DMS 273 (cell line): Measurements from ENCODE around the gene TUBB.

Source experiments
- DNase-seq: peaks from one replicate; lab custom pipeline; 2025; ENCODE audit not compliant: unreplicated experiment; lab: John Stamatoyannopoulos, UW

TUBB gene

GRCh38 chr6:30687659-30688431, 32.3 kb upstream of the TUBB start:
- DNase-seq: peak; percentile 65

GRCh38 chr6:30688569-30688968, 31.6 kb upstream of the TUBB start:
- DNase-seq: no peak

DNA sequence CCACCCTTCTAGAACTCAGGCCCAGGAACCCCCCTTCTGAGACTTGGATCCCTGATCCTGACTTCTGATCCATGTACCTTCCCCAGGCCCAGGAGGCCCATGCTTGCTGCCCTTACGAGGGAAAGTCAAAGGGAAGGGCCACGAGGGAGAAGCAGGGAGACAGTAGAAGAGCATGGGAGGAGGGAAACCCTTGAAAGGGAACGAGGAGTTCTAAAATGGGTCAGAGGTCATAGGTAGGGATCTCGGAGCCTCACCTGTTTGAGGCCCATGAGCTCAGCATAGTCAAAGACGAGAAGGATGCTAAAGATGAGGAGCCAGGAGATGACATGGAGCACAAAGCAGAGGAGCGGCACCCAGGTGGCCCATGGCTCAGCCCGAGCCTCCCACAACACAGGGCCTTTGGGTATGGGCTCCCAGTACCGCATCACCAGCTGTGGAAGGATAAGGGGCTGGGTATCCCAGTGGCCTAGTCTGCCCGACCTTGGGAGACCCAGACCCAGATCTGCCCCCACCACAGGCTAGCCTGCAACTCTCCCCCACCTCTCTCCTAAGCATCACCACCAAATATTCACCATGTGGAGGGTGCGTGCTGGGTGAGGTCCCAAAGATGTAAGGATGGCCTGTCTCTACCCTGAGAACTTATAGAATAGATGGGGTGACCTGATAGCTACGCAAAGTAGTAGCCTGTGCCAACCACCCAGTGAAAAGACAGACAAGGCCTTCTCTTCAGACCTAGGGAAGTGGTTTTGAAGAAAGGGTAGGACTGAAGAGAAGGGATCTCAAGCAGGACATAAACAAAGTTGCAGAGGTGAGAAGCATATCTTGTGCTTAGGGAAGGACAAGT, 30.9 kb upstream of the TUBB start:
- no peak for DNase-seq

- no peak for DNase-seq
Observed at GRCh38 chr6:30689985-30690384, 30.2 kb upstream of the TUBB start.

DNA sequence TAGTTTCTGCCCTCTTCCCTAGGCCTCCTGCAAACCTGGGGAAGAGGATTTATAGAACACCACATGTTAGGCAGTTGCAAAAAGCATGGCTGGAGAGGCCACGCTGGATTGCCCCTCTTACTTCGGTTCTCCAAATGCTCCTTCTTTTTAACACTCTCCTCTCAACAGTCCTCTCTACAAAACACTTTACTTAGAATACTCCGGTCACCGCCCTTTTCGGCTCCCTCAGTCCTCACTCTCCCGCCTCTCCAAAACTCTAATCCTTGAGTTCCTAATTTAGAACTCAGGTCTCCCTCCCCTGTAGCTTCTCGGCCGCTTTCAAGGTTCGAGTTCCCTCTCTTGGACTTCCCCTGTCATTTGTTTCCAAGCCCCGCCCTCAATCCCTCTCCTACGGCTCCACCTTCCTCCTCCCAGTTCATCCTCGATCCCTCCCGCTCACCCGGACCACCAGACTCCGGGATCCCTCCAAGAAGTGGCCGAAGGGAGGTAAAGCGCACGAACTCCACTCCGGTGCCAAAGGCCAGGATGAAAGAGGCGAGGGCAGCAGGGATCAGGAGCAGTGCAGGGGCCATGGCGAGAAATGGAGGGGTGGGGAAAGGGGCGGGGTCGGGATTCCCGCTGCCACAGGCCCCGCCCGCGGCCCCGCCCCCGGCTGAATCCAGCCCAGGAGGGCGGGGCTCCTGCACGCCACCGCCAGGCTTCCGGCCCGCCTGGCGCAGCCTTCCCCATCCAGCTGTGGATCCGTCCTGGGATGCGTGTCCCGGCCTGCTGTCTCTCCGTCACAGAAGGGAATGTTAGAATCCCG, 29.5 kb upstream of the TUBB start, which contains the start of gene NRM:
Gene NRM, minus strand, starts transcription at position 582 of the 805 bp plus-strand sequence. Its CDS starts 10 bp downstream, at position 572.
- peak; percentile 96 for DNase-seq

- no peak for DNase-seq
Observed at GRCh38 chr6:30691208-30691847, 28.8 kb upstream of the TUBB start.

DNA sequence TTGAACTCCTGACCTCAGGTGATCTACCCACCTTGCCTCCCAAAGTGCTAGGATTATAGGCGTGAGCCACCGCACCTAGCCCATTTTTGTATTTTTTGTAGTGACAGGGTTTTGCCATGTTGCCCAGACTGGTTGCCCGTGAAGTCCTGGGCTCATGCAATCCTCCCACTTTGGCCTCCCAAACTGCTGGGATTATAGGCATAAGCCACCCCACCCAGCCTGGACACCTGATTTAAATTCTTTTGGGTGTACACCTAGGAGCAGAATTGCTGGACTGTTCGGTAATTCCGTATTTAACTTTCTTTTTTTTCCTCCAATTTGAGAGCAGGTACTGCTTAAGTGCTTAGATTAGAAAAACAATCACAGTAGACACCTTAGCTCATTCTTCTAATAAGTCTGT, 23.7 kb upstream of the TUBB start:
- DNase-seq: no peak

- DNase-seq: no peak
Observed at GRCh38 chr6:30700340-30700739, 19.8 kb upstream of the TUBB start.

DNA sequence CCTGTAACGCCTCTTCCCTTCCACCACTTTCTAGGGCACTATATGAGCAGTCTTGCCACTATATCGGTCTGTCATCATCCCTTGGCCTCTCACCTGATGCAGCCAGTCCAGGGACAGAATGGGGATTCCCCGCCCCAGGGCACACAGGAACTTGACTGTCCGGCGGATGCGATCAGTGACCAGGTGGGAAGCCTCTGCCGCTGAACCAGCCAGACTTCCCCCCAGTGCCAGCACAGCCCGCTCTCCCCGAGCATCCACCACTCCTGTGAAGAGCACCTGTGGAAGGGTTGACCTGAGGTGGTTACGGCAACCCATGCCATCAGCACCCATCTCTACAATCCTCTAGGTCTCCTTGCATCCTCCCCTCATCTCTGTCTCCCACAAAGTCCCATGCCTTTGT, 17.1 kb upstream of the TUBB start:
- no peak for DNase-seq

DNA sequence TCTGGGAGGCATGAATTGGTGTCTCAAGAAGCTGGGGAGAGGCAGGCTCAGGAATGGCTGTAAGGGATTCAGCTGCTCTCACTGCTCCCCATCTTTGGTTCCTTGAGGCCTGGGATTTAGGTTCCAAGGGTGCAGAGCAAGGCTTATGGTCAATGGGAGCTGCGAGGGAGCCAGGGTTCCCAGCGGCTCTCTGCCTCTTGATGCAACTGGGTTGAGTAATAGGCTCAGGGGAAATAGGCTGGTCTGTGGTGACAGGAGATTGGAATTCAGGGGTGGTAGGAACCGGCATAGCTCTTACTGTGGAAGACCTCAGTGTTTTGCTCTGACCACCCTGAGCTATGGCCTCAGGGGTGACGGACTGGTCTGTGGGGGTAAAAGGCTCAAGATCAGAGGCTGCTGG, 16.3 kb upstream of the TUBB start:
- DNase-seq: no peak

- DNase-seq: no peak
Observed at GRCh38 chr6:30705620-30706019, 14.5 kb upstream of the TUBB start.

DNA sequence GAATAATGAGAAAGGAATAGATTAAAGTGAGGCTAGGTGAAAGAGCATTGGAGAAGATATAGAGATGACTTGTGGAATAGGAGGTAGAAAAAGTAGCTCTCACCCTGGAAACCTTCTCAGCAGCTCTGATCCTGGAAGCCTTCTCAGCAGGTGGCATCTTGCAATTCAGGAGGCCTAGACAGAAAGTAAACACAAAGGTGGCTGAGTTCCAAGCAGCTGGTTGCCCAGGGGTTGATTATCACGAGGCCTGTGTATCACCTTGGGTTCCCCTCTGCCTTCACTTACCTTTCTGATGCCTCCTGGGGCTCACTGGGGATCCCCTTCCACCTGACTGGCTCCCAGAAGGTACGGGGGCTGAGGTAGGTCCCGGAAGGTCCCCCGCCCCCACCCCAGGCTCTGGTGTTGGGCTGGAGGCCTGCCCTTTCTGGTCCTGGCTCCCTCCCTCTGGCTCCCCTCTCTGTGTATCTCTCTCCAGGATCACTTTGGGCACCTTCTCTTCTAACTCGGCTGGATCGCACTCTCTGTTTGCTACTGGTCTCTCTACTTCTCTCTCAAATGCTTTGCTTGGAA, 12.8 kb upstream of the TUBB start:
- DNase-seq: peak; percentile 51

DNA sequence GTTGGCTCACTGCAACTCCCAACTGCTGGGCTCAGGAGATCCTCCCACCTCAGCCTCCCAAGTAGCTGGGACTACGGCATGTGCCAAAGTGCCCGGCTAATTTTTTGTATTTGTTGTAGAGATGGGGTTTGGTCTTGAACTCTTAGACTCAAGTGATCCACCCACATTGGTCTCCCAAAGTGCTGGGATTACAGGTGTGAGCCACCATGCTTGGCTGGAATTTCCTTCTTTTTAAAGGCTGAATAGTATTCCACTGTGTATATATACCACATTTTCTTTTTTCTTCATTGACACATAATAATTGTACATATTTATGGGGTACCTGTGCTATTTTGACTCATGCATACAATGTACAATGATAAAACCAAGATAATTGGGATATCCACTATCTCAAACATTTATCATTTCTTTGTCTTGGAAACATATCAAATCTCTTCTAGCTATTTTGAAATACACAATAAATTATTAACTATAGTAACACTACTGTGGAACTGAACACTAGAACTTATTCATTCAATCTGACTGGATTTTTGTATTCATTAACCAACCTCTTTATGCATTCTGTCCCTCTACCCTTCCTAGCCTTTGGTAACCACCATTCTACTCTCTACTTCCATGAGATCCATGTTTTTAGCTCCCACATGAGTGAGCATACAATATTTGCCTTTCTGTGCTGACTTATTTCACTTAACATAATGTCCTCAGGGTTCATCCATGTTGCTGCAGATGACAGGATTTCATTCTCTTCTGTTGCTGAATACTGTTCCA, 10.9 kb upstream of the TUBB start:
- no peak for DNase-seq

- no peak for DNase-seq
Observed at GRCh38 chr6:30711758-30712380, 8.3 kb upstream of the TUBB start.

DNA sequence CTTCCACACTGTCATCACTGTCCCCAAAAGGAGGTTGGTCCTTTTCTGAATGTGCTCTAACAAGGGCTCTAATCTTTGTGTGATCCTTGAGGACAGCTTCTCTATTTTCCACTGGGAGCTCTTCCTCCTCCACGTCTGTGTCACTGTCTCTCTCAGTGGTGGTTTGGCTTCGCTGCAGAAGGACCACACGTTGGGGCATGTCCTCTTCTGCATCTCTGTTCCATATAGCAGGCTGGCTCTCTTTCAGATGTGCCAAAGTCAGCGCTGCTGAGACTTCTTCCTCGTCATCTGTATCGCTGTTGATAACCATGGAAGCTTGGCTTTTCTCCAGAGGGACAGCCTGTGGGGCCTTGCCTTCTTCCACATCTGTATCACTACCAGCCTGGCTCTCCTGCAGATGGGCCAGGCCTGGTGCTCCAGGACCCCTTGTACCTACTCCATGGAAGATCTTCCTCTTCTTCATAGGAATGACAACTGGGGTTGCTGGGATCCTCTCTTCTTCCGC, 7.7 kb upstream of the TUBB start:
- DNase-seq: no peak

DNA sequence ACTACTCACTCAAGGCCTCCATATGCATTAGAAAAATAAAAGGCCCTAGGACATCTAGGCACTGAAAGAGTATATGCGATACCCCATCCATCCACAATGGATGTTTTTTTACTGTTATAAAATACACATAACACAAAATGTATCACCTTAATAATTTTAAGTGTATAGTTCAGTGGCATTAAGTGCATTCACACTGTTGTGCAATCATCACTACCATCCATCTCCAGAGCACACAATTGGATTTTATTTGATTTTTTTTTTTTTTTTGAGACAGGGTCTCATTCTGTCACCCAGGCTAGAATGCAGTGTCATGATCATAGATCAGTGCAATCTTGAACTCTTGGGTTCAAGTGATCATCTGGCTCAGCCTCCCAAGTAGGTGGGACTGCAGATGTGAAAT, 5.9 kb upstream of the TUBB start:
- no peak for DNase-seq

- DNase-seq: no peak
Observed at GRCh38 chr6:30716879-30717128, 3.3 kb upstream of the TUBB start.

- peak; percentile 100 for DNase-seq
Observed at GRCh38 chr6:30717129-30717844, 2.9 kb upstream of the TUBB start, which contains the start of gene MDC1. Gene MDC1, minus strand, starts transcription at chr6:30717281. Its CDS starts 2,106 bp downstream, at chr6:30715175.
